Fibroblast of lung (primary cell): ENCODE data around the gene ARFGAP2.

ENCODE experiments used
- EZH2 ChIP-seq: IDR thresholded peaks from 2 replicates; pipeline ENCODE4 v1.5.1; 2012; ENCODE audit warnings: low read length, control low read depth, mild to moderate bottlenecking; ENCODE audit errors: missing control alignments
- TF ChIP-seq, protein P1 (sequence below), 2 donors: IDR thresholded peaks in 1 of 2; conservative IDR thresholded peaks in 1 of 2; 1 replicate in 1 of 2; 2 replicates in 1 of 2; pipeline ENCODE4 v1.5.1; 2011 to 2012; ENCODE audit warnings: low read length in 2 of 2, control low read depth in 1 of 2, inconsistent platforms in 1 of 2, low read depth in 1 of 2, mild to moderate bottlenecking in 1 of 2

DNA sequence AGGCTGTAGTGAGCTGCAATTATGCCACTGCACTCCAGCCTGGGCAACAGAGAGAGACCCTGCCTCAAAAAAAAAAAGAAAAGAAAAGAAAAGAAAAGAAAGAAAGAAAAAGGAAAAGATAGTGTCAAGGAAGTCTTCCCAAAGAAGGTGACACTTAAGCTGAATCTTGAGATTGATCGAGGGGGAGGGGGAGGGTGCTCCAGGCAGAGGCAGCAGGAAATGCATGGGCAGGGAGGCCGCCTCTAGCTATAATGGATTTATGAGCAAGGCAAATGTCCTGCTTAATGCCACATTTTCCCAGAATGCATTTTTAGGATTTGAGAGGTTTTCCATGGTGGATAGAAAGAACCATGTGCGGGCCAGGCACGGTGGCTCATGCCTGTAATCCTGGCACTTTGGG lies 24.3 kb upstream of the ARFGAP2 start:
- TF ChIP-seq, protein P1, sequence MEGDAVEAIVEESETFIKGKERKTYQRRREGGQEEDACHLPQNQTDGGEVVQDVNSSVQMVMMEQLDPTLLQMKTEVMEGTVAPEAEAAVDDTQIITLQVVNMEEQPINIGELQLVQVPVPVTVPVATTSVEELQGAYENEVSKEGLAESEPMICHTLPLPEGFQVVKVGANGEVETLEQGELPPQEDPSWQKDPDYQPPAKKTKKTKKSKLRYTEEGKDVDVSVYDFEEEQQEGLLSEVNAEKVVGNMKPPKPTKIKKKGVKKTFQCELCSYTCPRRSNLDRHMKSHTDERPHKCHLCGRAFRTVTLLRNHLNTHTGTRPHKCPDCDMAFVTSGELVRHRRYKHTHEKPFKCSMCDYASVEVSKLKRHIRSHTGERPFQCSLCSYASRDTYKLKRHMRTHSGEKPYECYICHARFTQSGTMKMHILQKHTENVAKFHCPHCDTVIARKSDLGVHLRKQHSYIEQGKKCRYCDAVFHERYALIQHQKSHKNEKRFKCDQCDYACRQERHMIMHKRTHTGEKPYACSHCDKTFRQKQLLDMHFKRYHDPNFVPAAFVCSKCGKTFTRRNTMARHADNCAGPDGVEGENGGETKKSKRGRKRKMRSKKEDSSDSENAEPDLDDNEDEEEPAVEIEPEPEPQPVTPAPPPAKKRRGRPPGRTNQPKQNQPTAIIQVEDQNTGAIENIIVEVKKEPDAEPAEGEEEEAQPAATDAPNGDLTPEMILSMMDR (conservative IDR thresholded peaks at IDR 0.05 in 1 of 2, IDR thresholded peaks at IDR 0.05 in 1 of 2; ENCODE audit: low read depth in 1 of 2, low read length in 2 of 2) = no peak
- no peak for TF ChIP-seq EZH2
